Measurements from ENCODE around the gene KCNQ1. TPM values are rescaled to one million over a fixed set of nuclear protein-coding genes. Genes with fewer than 3 reads are reported as not detected.

The KCNQ1 gene
- total RNA-seq, 1 donor from 2014 or later, result 52.9 TPM

GRCh38 chr11:2738551-2739431 is 294.0 kb downstream of the KCNQ1 start:
- no peaks in the 10 kb centered on the region for H3K27me3 ChIP-seq
- peaks cover 3% of the 10 kb centered on the region for H3K4me1 ChIP-seq
- intact Hi-C loops (cut with DNase I), result no loop called here
- no peak overlapping the region for H3K4me3 ChIP-seq
- DNase-seq (no peak), ATAC-seq (no peak)
- H3K27ac ChIP-seq, result no peak overlapping the region
- H3K36me3 ChIP-seq, result no peaks in the 10 kb centered on the region
- no peaks in the 10 kb centered on the region for H3K9me3 ChIP-seq
- no peak for TF ChIP-seq CTCF (IDR thresholded peaks at IDR 0.05)

- Histone ChIP-seq H3K36me3 (no peaks in the 10 kb centered on the region), H3K27ac (no peak overlapping the region), H3K4me3 (no peak overlapping the region), H3K4me1 (peaks cover 3% of the 10 kb centered on the region), H3K9me3 (no peaks in the 10 kb centered on the region), H3K27me3 (no peaks in the 10 kb centered on the region)
- ATAC-seq, result no peak
- no peak for TF ChIP-seq CTCF (IDR thresholded peaks at IDR 0.05)
- no peak for DNase-seq
- intact Hi-C loops (cut with DNase I), result no loop called here
Measured at GRCh38 chr11:2739531-2740274, 294.9 kb downstream of the KCNQ1 start.

GRCh38 chr11:2740275-2740940 is 295.6 kb downstream of the KCNQ1 start:
- DNase-seq, result no peak
- TF ChIP-seq CTCF (IDR thresholded peaks at IDR 0.05), result no peak
- no peak overlapping the region for H3K4me3 ChIP-seq
- no peak for ATAC-seq
- intact Hi-C loops (cut with DNase I), result no loop called here
- no peaks in the 10 kb centered on the region for H3K36me3 ChIP-seq
- H3K9me3 ChIP-seq, result no peaks in the 10 kb centered on the region
- peak overlapping the region; percentile 58 for H3K27ac ChIP-seq
- peaks cover 3% of the 10 kb centered on the region for H3K4me1 ChIP-seq
- no peaks in the 10 kb centered on the region for H3K27me3 ChIP-seq

GRCh38 chr11:2741006-2741376 is 296.2 kb downstream of the KCNQ1 start:
- DNase-seq (no peak), ATAC-seq (no peak)
- intact Hi-C loops (cut with DNase I), result no loop called here
- Histone ChIP-seq H3K4me3 (no peak overlapping the region), H3K27ac (peak overlapping the region; percentile 58), H3K36me3 (no peaks in the 10 kb centered on the region), H3K27me3 (no peaks in the 10 kb centered on the region), H3K9me3 (no peaks in the 10 kb centered on the region), H3K4me1 (peaks cover 3% of the 10 kb centered on the region)
- TF ChIP-seq CTCF (IDR thresholded peaks at IDR 0.05), result no peak

- intact Hi-C loops (cut with DNase I), result no loop called here
Measured at GRCh38 chr11:2741377-2742131, 296.7 kb downstream of the KCNQ1 start.

More at GRCh38 chr11:2741377-2742131, 296.7 kb downstream of the KCNQ1 start:
- Histone ChIP-seq H3K36me3 (no peaks in the 10 kb centered on the region), H3K4me1 (peaks cover 3% of the 10 kb centered on the region), H3K4me3 (no peak overlapping the region), H3K9me3 (no peaks in the 10 kb centered on the region), H3K27ac (peak overlapping the region; percentile 58), H3K27me3 (no peaks in the 10 kb centered on the region)
- no peak for TF ChIP-seq CTCF (IDR thresholded peaks at IDR 0.05)
- DNase-seq, result peak; percentile 60
- ATAC-seq, result peak; percentile 29

Data from upper lobe of right lung (tissue), 1 donor.